C4-2B (cell line): ENCODE data around the gene SNRNP48.

Experiments used
- CTCF ChIP-seq: fragments of 450-650 bp; conservative IDR thresholded peaks from 2 replicates; pipeline ENCODE4 v1.5.1; 2017; ENCODE audit warnings: mild to moderate bottlenecking
- ZFX ChIP-seq: fragments of 450-650 bp; IDR thresholded peaks from 2 replicates; pipeline ENCODE4 v1.6.1; 2017

GRCh38 chr6:7656355-7656754 lies 66.4 kb downstream of the SNRNP48 start:
- TF ChIP-seq CTCF (no peak), ZFX (no peak)
